ENCODE measurements around the gene PCDHGA1. TPM values are rescaled to one million over a fixed set of nuclear protein-coding genes. Genes with fewer than 3 reads are reported as not detected.
A peak's percentile ranks its signal among the peaks of the same experiment; 100 is the strongest.

PCDHGA1 gene
- total and polyA plus RNA-seq, 2 of the 4 experiments (the other 2 are of a cell fraction): 0.90 to 0.92 TPM

GRCh38 chr5:141356133-141356532 lies 25.8 kb downstream of the PCDHGA1 start:
- no peak overlapping the region for H3K4me3 ChIP-seq (ENCODE audit: insufficient read depth, low read depth, low read length)
- no peak overlapping the region for H3K14ac ChIP-seq (replicated peaks; ENCODE audit: low read depth, low read length)
- no peak overlapping the region for H3K27ac ChIP-seq (ENCODE audit: insufficient read depth, low read length)
- H3K36me3 ChIP-seq (ENCODE audit: control insufficient read depth, insufficient read depth, low read length): peaks cover 3% of the 10 kb centered on the region; the same call in 1 of the 2 replicates
- no peak for TF ChIP-seq RFX5 (IDR thresholded peaks at IDR 0.05; ENCODE audit: low read depth, low read length)
- TF ChIP-seq NFE2L2 (IDR thresholded peaks at IDR 0.05; ENCODE audit: low read depth, low read length): no peak
- no peak for TF ChIP-seq RAD21 (IDR thresholded peaks at IDR 0.05; ENCODE audit: low read length)
- TF ChIP-seq MXI1 (IDR thresholded peaks at IDR 0.05; ENCODE audit: borderline replicate concordance, low read depth, low read length): no peak
- TF ChIP-seq SMC3 (IDR thresholded peaks at IDR 0.05; ENCODE audit: low read depth, low read length): no peak
- in situ Hi-C loops (cut with MboI; ENCODE audit: low sequenced_read_pairs): no loop called here
- no peak overlapping the region for H2AK9ac ChIP-seq (replicated peaks; ENCODE audit: low read depth, low read length, poor library complexity)
- peaks cover 60% of the 10 kb centered on the region for H3K9me3 ChIP-seq (ENCODE audit: control insufficient read depth, insufficient read depth, low read length)
- H4K5ac ChIP-seq (ENCODE audit: low read depth, low read length): no peak overlapping the region
- no peaks in the 10 kb centered on the region for H3K79me1 ChIP-seq (ENCODE audit: low read depth in 1 of 2, low read length in 2 of 2)
- no peak overlapping the region for H3K9ac ChIP-seq (ENCODE audit: low read depth, low read length)
- no peaks in the 10 kb centered on the region for H3K27me3 ChIP-seq (ENCODE audit: control insufficient read depth, insufficient read depth, low read length)
- H3K4ac ChIP-seq (ENCODE audit: low read depth, low read length): no peak overlapping the region
- H2BK15ac ChIP-seq (ENCODE audit: low read depth, low read length): no peak overlapping the region
- DNase-seq (no peak), ATAC-seq (ENCODE audit: low read depth) (no peak)
- no peak overlapping the region for H4K8ac ChIP-seq (ENCODE audit: low read depth in 2 of 2, low read length in 2 of 2)
- no peak overlapping the region for H3K23ac ChIP-seq (ENCODE audit: low read depth, low read length)
- H2AK5ac ChIP-seq (ENCODE audit: low read depth, low read length): no peak overlapping the region
- WGBS, 2 experiments (ENCODE audit: extremely low coverage in 2 of 2, insufficient read length in 1 of 2): no CpG with 5 or more reads among the region's 5 CpGs
- no peaks in the 10 kb centered on the region for H3K9me1 ChIP-seq (ENCODE audit: insufficient read depth, low read length)
- POLR2A ChIA-PET (ENCODE audit: unreplicated experiment): no interaction called here
- TSS peak; percentile 8 for BruUV-seq (replicated peaks)
- intact Hi-C loops (cut with micrococcal nuclease): no loop called here
- H2BK20ac ChIP-seq (ENCODE audit: low read depth, low read length): no peak overlapping the region
- no peak overlapping the region for H4K91ac ChIP-seq (ENCODE audit: insufficient read depth, low read depth, low read length)
- H3K18ac ChIP-seq (ENCODE audit: low read depth, low read length): no peak overlapping the region
- no peak overlapping the region for H2BK120ac ChIP-seq (ENCODE audit: low read depth, low read length)
- CTCF ChIA-PET: no interaction called here
- dilution Hi-C loops (cut with HindIII; ENCODE audit: low sequenced_read_pairs, unreplicated experiment): no loop called here
- no peak overlapping the region for H3K56ac ChIP-seq (ENCODE audit: extremely low read depth, insufficient read depth, low read length)
- no peaks in the 10 kb centered on the region for H4K20me1 ChIP-seq (ENCODE audit: insufficient read depth, low read length)
- no peak overlapping the region for H2BK5ac ChIP-seq (ENCODE audit: low read depth, low read length, poor library complexity, severe bottlenecking)
- H3K4me2 ChIP-seq (ENCODE audit: low read depth, low read length): no peak overlapping the region
- H3K4me1 ChIP-seq (ENCODE audit: control insufficient read depth, insufficient read depth, low read length): no peaks in the 10 kb centered on the region
- no peak overlapping the region for H2AFZ ChIP-seq (replicated peaks; ENCODE audit: low read length, poor library complexity)
